LoVo (cell line): ENCODE data around the gene SPEG.

Experiments used
- DNase-seq: peaks from one replicate; pipeline ENCODE4 v3.0.0-alpha.2; 2016; ENCODE audit warnings: low spot score

Gene SPEG

DNA sequence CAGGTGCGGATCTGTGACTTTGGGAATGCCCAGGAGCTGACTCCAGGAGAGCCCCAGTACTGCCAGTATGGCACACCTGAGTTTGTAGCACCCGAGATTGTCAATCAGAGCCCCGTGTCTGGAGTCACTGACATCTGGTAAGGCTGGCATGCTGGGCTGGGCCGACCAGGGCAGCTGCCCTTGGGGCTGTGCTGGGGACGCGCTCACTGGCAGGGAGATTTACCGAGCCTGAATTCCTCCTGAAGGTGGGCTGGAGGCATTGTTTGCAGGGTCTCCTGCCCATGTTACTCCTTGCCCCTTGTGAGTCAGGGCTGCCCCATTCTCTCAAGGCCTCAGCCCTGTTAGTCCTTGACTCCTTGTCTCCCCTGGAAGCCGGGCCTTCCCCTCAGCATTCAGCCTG is 45.4 kb downstream of the SPEG start:
- DNase-seq = no peak

DNA sequence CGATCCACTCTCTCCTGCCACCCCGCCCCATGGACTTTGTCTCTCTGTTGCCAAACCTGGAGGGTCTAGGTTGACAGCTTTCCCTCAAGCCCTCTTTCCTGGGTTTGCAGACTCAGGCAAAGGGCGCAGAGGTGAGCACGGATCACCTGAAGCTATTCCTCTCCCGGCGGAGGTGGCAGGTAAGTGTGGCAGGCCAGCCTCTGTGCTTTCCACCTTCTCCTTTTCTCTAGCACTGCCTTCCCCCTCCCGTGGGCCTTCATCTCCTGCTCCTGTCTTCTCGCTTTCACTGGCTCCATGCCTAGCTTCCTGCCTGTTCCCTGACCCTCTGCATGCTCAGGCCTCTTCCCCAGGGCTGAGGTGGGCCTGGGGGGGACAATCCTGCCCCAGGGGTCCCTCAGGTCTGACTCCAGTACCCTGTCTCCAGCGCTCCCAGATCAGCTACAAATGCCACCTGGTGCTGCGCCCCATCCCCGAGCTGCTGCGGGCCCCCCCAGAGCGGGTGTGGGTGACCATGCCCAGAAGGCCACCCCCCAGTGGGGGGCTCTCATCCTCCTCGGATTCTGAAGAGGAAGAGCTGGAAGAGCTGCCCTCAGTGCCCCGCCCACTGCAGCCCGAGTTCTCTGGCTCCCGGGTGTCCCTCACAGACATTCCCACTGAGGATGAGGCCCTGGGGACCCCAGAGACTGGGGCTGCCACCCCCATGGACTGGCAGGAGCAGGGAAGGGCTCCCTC is 48.2 kb downstream of the SPEG start:
- no peak for DNase-seq

DNA sequence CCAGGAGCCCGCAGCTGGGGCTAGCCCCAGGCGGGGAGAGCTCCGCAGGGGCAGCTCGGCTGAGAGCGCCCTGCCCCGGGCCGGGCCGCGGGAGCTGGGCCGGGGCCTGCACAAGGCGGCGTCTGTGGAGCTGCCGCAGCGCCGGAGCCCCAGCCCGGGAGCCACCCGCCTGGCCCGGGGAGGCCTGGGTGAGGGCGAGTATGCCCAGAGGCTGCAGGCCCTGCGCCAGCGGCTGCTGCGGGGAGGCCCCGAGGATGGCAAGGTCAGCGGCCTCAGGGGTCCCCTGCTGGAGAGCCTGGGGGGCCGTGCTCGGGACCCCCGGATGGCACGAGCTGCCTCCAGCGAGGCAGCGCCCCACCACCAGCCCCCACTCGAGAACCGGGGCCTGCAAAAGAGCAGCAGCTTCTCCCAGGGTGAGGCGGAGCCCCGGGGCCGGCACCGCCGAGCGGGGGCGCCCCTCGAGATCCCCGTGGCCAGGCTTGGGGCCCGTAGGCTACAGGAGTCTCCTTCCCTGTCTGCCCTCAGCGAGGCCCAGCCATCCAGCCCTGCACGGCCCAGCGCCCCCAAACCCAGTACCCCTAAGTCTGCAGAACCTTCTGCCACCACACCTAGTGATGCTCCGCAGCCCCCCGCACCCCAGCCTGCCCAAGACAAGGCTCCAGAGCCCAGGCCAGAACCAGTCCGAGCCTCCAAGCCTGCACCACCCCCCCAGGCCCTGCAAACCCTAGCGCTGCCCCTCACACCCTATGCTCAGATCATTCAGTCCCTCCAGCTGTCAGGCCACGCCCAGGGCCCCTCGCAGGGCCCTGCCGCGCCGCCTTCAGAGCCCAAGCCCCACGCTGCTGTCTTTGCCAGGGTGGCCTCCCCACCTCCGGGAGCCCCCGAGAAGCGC is 49.1 kb downstream of the SPEG start:
- DNase-seq = no peak

DNA sequence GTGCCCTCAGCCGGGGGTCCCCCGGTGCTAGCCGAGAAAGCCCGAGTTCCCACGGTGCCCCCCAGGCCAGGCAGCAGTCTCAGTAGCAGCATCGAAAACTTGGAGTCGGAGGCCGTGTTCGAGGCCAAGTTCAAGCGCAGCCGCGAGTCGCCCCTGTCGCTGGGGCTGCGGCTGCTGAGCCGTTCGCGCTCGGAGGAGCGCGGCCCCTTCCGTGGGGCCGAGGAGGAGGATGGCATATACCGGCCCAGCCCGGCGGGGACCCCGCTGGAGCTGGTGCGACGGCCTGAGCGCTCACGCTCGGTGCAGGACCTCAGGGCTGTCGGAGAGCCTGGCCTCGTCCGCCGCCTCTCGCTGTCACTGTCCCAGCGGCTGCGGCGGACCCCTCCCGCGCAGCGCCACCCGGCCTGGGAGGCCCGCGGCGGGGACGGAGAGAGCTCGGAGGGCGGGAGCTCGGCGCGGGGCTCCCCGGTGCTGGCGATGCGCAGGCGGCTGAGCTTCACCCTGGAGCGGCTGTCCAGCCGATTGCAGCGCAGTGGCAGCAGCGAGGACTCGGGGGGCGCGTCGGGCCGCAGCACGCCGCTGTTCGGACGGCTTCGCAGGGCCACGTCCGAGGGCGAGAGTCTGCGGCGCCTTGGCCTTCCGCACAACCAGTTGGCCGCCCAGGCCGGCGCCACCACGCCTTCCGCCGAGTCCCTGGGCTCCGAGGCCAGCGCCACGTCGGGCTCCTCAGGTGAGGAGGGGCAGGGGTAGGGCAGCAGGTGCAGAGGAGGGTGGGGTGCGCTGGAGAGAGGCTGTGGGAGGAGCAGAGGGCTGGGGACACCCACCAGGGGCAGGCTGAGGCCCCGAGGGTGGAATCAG is 49.9 kb downstream of the SPEG start:
- DNase-seq = no peak

DNA sequence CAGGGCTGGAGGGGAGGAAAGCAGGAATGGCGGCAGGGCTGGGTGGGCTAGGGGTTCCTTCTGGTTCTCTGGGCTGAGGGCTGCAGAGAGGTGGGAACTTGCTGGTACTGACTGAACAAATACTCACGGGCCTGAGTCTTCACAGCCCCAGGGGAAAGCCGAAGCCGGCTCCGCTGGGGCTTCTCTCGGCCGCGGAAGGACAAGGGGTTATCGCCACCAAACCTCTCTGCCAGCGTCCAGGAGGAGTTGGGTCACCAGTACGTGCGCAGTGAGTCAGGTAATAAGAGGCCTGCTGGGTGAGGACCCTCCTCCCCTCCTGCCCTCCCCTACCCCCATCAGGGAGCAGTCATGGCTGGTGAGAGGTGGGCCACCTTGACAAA is 50.5 kb downstream of the SPEG start:
- DNase-seq = no peak

DNA sequence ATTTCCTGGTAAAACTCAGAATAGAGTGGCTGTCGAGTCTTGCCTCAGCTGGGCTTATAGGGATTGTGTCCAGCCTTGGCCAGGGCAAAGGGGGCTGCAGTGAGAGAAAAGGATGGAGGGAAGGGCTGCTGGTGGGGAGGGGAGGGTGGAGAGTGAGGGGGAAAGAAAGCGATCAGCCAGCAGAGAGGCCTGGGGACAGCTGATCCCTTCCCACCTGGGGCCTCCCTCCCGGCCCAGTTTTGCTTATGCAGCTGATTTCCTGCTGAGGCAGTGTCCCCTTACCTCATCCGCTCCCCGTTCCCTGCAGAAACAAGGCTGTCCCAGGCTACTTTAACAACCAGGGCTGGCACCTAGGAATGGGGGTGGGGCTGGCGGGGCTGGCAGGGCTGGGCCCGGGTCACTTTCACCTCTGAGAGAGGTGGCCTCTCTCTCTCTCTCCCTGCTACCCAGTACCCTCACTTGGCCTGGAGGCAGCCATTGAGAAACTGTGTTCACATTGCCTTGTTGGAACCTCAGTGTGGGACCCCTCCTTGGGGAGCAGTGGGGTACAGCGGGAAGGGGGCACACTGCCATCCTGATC is 51.8 kb downstream of the SPEG start:
- no peak for DNase-seq

DNA sequence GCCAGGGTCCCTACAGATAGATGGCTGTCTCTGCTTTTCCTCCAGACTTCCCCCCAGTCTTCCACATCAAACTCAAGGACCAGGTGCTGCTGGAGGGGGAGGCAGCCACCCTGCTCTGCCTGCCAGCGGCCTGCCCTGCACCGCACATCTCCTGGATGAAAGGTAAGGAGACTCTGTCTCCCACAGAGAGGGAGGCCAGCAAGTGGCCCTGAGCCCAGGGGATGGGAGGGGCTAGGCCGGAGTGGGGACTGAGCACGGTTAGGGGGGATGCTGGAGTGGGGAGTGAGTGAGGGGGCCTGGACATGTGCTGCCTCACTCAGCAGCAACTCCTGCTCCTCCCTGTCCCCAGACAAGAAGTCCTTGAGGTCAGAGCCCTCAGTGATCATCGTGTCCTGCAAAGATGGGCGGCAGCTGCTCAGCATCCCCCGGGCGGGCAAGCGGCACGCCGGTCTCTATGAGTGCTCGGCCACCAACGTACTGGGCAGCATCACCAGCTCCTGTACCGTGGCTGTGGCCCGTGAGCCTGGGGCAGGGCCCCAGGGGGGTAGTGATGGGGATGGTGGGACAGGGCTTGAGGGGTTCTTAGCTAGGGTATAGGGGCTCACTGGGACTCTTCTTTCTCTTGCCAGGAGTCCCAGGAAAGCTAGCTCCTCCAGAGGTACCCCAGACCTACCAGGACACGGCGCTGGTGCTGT is 53.7 kb downstream of the SPEG start:
- no peak for DNase-seq

DNA sequence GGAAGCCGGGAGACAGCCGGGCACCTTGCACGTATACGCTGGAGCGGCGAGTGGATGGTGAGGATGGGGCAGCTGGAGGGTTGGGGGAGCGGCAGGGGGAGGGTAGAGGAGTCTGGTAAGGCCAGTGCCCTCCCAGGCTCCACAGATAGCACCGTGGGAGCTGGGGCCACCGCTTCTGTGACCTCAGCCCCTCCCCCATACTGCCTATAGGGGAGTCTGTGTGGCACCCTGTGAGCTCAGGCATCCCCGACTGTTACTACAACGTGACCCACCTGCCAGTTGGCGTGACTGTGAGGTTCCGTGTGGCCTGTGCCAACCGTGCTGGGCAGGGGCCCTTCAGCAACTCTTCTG is 54.2 kb downstream of the SPEG start:
- DNase-seq = no peak

DNA sequence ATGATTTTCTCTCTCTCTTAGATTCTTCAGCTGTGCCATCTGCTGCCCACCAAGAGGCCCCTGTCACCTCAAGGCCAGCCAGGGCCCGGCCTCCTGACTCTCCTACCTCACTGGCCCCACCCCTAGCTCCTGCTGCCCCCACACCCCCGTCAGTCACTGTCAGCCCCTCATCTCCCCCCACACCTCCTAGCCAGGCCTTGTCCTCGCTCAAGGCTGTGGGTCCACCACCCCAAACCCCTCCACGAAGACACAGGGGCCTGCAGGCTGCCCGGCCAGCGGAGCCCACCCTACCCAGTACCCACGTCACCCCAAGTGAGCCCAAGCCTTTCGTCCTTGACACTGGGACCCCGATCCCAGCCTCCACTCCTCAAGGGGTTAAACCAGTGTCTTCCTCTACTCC is 54.7 kb downstream of the SPEG start:
- no peak for DNase-seq

DNA sequence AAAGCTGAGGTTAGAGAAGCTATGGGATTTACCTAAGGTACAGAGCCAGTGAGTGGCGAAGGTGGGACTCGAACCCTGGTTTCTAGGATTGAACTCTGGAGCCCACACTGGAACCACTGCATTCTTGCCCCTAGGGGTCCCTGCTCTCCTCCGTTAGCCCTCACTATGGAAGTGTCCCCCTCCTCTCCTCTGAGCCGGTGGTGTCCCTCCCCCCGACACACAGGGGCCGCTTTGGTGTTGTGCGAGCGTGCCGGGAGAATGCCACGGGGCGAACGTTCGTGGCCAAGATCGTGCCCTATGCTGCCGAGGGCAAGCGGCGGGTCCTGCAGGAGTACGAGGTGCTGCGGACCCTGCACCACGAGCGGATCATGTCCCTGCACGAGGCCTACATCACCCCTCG is 55.5 kb downstream of the SPEG start:
- DNase-seq = no peak

DNA sequence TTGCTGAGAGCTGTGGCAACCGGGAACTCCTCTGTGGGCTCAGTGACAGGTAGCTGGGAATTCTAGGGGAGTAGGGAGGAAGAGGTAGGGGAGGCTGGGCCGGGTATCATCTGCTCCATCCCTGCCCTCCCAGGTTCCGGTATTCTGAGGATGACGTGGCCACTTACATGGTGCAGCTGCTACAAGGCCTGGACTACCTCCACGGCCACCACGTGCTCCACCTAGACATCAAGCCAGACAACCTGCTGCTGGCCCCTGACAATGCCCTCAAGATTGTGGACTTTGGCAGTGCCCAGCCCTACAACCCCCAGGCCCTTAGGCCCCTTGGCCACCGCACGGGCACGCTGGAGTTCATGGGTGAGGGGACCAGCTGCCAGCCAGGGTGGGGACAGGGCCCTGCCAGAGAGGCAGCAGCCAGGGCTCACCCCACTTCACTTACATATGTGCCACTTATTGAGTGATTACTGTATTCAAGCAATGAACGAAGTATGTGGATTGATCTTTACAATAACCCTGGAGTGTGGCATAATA is 56.0 kb downstream of the SPEG start:
- DNase-seq = no peak

DNA sequence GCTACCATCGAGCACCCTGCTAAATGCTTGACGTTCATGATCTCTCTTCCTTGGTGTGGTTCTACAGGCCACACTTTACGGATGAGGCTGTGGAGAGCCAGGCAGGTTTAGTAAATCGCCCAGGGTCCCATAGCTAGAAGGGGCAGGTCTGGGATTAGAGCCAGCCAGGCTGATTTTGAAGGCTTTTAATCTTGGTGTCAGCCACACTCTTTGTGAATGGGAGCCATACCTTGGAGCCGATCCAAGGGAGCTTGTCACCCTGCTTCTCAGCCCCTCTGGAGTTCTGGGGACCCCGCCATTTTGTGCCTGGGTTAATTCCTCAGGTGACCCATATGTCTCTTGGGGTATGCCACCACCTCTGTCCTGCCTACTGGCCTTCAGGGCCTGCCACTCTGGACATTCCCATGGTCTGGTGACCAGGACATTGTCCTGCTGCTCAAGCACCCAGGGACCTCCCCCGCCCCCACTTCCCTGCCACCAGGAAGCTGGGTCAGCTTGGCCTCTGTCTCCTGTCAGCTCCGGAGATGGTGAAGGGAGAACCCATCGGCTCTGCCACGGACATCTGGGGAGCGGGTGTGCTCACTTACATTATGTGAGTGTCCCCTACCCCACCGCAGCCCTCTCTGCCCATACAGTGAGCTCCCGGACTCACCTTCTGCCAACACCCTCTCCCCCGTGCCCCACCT is 56.8 kb downstream of the SPEG start:
- DNase-seq = no peak

DNA sequence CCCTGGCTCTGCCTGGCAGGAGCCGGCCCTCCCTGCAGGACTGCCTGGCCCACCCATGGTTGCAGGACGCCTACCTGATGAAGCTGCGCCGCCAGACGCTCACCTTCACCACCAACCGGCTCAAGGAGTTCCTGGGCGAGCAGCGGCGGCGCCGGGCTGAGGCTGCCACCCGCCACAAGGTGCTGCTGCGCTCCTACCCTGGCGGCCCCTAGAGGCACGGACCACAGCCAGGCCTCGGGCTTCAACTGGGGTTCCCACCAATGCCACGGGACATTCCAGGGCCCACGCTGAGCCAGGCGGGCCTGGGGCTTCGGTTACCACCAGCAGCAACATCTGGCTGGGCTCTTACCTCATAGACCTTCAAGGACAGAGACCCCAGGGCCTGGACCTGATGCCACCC is 57.9 kb downstream of the SPEG start:
- no peak for DNase-seq

DNA sequence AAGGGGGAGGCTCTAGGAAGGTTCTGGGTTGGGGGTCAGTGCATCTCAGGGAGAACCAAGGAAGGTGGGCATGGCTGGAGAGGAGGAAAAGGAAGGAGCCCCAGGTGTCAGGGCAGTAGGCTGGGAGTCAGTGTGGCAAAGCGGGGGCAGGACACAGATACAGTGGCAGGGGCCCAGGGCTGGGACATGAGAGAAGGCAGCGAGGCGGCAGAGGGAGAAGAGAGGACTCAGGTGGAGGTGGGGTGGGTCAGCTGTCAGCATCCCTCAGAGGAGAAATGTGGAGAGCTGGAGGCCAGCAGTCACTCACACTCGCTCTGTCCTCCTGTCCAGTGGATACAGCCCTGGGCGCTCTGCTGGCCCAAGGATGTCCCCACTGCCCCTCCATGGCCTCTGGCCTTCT is 58.4 kb downstream of the SPEG start:
- DNase-seq = no peak

DNA sequence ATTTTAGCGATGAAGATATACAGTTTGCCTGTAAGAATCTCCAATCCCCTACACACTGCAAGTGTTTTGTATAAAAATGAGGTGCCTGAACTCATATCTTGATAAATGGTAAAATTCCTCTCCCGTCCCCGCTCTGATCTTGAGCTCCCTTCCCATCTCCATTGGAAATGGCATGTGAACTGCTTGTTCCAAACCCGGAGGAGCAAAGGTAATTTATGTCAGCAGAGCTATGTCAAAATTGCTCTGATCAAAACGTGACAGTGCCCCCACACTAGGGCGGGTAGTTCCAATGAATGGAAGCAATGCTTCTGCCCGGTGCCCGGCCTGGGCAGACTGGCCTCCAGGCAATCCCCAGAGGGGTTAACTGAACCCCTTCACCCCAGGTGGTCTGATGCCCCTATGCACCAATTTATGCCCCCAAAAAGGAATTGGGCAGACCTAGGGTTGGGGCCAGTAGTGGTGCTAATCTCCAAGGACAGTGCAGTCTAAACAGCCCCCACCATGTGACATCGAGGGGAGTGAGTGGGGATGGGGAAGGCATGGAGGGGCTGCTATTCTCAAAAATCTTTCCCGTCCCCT is 60.4 kb downstream of the SPEG start:
- no peak for DNase-seq

DNA sequence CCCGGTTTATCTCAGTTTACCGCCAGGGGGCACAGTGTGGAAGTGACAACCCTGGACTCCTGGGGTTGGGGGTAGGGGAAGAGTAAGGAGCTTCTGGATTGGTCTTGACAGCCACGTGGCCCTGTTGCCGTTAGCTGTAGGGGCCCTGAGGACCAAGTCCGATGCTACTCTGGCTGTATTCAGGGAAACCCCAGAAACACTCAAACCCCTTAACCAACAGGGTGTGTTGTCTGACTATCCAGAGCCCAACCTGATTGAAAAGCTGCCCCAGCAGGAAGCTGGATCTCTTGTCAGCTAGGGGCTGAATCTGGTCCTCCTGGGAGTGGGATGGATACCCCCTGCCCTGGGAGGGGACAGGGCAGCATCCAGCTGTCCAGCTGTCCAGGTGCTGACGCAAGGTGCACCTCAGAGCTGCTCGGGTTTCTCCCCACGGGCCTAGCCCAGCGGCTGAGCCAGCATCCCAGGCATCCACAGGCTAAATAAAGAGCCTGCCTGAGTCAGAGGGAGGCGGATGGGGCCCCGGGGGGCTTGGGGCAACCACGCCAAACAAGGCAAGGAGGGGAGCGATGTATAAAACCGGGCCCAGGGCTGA is 61.0 kb downstream of the SPEG start:
- peak; percentile 46 for DNase-seq

DNA sequence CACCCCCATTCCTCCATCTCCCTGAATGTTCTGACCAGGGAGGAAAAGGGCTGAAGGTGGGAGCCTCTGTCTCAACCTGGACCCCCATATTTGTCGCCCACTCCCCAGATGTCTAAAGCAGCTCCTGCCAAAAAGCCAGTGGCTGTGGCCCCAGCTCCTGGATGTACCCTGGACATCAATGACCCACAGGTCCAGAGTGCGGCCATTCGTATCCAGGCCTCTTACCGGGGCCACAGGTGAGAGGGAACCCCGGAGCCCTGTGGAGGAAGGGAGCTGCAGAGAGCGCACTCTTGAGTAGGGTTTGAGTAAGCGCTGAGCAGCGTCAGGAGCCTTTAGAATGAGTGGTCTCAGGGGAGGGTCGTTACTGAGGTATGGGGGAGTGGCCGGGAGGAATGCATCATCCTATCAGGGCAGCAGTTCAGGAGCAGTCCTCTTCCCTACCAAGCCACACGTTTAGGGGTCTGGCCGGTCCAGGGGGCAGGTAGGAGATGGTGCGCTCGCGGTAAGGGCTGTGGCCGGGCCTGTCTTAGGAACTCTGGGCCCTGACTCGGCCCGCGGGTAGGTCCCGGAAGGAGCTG is 61.7 kb downstream of the SPEG start:
- no peak for DNase-seq

DNA sequence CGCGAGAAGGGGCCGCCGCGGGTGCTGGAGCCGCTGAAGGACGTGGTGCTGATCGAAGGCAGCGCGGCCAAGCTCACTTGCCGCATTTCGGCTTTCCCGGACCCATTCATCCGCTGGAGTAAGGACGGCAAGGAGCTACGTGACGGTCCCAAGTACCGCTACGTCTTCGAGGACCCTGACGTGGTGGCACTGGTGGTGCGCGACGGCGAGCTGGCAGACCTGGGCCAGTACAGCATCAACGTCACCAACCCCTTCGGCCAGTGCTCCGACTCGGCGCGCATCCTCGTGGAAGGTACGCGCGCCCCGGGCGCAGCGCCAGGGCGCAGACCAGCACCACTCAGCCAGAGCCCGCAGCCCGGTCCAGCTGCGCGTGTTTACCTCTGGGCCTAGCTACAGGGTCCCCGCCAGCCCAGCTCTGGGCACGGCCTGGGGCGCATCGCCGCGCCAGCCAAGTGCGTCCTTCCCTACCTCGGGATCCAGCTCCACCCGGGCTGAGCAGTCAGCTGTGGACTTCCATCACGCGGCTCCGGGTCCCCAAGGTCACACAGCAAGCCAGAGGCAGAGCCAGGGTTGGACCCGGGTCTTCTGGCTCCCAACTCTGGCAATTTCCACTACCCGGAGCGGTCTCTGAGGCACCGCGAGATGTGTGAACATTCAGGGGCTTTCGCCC is 62.3 kb downstream of the SPEG start:
- DNase-seq = no peak
